Midbrain (tissue), 1 donor: Measurements from ENCODE around the gene TPSG1.
"Not testable (repeated sequence)": the region's sequence is repeated elsewhere in the genome, so short reads cannot be mapped to it uniquely, and the experiment has no call there.

ENCODE experiments used
- DNase-seq: peaks from one replicate; lab custom pipeline; 2025; lab: John Stamatoyannopoulos, UW

The TPSG1 gene

DNA sequence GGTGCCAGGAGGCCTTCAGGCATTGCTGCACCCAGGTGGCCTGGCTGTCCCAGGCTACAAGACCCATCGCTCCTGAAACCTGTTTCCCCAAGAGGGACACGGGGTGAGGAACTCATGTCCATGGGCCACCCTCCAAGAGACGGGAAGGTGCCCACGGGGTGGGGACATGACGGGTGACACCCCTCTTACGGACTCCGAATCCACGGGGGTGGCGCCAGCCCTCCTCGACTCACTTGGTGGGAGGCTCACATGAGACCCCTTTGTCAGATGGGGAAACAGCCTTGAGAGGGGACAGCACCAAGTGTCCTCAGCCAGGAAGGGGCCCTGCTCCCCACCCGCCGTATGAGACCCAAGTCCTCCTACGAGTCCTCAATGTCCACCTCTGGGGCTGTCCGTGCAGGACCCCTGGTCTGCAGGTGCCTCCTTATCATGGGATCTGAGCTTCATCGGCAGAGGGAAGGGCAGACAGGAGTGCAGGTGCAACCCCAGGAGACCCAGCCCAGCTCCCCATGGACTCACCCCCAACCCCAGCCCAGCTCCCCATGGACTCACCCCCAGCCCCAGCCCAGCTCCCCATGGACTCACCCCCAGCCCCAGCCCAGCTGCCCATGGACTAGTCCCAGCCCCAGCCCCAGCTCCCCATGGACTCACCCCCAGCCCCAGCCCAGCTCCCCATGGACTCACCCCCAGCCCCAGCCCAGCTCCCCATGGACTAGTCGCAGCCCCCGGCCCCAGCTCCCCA, 5.6 kb upstream of the TPSG1 start:
- not testable (repeated sequence) for DNase-seq

DNA sequence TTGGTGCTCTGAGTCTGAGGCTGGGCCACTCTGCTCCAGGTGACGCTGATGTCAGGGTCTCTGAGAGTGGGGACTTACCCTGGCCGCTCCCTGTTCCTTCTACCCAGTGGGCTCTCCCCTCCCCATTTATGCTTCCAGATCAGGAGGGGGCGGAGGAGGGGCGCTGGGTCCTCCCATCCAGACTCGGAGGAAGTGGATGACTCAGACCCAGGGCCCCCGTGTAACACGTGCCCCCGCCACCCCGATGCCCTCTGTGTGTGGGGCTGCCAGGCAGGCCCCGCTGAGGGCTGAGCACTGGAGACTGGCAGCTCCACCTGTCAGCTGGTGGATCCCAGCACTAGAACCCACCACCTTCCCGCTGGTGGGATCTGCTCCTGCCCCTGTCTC, 5.0 kb upstream of the TPSG1 start, which contains the start of gene TPSB2:
Gene TPSB2 (minus strand): TSS at position 101 of the 387 bp plus-strand sequence. CDS start 233 bp downstream, outside the sequence.
- DNase-seq, result not testable (repeated sequence)

DNA sequence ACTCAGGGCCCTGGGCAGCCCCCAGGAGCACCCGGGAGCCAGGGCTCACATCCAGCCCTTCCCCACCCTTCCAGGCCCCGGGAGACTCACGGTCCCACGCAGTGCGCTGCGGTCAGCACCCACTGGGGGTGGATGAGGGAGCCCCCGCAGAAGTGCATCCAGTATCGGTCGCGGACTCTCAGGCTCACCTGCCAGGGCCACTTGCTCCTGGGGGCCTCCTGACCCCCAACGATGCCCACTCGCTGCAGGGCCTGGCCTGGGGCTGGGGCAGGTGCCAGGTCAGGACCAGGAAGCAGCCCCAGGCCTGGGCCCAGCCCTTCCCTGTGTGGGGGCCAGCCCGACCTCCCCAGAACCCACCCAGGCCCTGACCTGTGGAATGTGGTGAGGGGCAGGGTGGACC, 4.4 kb upstream of the TPSG1 start:
- DNase-seq, result not testable (repeated sequence)

DNA sequence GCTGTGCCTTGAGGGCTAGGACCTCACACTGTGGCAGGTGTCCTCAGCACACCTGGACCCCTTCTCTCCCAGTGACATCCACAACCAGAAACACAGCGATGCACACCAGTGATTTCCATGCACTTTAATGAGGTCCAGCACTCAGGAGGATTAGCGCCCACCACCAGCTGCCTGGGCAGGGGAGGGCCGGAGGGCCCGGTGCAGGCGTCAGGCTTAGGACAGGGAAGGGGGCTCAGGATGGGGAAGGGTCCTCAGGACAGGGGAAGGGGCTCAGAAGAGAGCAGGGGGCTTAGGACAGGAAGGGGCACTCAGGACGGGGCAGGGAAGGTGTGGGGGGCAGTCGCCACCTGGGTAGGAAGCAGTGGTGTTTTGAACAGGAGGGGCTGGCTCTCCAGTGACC, 3.2 kb upstream of the TPSG1 start:
- not testable (repeated sequence) for DNase-seq

DNA sequence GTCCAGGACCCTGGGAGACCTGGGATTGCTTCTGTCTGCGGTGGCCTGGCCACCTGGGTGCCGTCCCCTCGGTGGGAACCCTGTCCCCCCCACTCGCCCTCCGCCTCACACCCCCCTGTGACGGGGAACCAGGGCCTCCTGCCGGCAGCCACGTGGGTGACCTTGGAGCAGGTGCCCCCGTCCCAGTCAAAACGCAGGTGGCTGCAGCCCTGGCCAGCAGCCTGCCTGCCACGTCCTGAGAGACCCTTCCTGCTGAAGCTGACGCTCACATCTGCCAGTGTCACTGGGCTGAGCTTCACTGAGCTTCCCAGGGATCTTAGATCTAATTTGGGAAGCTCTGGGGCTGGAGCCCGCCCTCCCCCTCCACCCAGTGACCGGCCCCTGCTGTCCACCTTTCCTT, 1.6 kb upstream of the TPSG1 start:
- not testable (repeated sequence) for DNase-seq

DNA sequence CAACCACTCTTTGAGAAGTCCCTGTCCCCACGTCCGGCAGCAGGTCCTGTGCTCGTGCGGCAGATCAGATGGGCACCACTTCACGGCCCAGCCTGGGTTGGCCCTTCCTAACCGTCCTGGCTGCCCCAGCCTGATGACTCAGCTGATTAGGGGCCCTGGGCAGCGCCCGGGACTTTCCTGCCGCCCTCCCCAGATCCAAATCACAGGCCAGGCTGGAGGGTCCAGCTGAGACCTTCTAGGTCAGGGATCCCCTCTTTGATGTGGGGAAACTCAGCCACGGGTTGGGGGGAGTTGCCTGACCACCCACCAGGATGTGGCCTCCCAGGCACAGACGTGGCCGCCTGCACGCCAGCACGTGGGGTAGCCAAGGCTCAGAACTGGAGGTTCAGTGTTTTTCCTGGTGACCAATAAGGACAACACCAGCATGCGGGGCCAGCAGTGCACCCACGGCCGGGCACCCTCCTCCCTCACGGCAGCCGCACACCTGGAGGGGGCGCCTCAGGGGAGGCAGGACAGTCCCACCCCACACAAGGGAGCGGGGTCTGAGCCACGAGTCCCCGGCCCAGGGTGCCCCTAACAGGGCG, 752 bp upstream of the TPSG1 start:
- not testable (repeated sequence) for DNase-seq

DNA sequence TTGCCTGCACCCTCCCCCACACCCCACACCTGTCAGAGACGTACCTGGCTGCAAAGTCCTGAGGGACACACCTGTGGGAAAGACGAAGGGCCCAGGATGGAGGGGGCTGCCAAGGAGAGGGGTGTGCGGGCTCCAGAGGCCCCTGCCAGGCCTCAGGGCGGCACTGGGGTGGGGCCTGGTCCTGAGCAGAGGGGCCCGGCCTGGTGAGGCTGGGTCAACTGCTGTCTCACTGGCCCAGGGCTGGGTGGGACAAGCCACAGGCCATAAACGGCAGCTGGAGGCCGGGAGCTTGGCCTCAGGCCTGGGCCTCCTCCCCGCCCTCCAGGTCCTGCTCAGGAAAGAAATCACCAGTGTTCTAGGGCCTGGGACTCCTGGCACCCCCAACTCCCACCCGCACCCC, 510 bp downstream of the TPSG1 start:
- DNase-seq, result no peak

DNA sequence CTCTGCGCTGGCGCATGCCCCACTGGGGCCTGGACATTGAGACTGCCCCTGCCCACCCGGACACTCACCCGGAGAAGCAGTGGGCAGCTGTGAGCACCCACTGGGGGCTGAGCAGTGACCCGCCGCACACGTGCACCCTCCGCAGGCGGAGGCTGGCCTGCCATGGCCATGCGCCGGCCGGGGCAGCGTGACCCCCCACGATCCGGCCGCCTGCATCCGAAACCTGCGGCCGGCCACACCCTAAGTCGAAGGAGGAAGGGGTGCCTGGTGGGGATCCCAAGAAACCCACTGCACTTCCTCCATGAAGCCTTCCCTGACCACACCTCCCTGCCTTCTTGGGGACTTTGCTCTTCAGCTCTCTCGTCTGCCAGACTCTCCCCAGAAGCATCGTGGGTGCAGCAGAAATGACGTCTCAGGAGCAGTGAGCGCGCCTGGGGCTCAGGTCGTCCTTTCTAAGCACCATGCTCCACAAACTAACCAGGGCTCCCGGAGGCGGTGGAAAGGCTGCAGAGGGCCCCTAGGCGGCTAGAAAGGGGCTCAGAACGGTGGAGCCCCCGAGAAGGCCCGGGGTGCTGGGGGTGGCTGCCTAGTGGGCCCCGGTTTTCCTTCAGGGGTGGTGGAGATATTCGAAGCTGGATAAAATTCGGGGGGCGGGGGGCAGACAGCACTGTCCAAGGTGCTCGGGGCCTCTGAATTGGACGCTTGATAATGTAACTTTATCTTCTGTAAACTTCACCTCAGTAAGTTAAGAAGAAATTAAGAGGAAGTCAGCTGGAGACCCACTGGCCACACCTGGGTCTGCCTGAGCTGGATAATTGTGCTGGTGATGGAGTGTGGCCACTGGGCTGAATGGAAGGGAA, 1.5 kb downstream of the TPSG1 start:
- no peak for DNase-seq

DNA sequence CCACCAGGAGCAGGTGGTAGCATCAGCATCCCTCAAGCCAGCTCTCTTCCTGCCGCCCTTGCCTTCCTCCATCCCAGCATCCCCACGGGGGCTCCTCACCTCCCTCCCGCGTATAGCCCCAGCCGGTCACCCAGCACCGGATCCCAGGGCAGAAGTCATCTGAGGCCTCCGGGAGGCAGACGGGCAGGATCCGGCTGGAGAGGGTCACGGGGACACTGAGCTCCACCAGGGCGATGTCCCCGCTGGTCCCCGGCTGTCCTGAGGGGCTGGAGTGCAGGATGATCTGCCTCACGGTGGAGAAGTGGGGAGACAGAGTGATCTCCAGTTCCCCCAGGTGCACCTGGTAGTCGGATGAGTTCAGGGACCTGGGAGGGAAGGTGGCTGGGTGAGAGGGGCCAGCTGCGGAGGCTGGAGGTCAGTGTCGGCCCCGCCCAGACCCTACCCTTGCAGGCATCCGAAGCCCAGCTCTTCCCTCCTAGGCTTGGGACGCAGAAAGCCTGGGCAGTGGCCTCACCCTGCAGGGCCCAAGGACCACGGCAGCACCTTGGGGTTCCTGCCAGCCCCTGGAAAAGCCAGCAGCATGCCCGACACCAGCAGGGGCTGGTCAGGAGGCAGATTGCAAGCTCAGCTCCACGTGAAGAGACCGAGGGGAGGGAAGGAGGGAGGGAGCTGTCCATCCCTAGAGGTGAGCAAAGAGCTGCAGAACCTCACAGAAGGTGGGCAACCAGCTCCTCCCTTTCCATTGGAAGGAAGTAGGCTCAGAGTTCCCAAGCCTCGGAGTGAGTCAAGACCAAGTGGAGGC, 2.3 kb downstream of the TPSG1 start:
- no peak for DNase-seq

DNA sequence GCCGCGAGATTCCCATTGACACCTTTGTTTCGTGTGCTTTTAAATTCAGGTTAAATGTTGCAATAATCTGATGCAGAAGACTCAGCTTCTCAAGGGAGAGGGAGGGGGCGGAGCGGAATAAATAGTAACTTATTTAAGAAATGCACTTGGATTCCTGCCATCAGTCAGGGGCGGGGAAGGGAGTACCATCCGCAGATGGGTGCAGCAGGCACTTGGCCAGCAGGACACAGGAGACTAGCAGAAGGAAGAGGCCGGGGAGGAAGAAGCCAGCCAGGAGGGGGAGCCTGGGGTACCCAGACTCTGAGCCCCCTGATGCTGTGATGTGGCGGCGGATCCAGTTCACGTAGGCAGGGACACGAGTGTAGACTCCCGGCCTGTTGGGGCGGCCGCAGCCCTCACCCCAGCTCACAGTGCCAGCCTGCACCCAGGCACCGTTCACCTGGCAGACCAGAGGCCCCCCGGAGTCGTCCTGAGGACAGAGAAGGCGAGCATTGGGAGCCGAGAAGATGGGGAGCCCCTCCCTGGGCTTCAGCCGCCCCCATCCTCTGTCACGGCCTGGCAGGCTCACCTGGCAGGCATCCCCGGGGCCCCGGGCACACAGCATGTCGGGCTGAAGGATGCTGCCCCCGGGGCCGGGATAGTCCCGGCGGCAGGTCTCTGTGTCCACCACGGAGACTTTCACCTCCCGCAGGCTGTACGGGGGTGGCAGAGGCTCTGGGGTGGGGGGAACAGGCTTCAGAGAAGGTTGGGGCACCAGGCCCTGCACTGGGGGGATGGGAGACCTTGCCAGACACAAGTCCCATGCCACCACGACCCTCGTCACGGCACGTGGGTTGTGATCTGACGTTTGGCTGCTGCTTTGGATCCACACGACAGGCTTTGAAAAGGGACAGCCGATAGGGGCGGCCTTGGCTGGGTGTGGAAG, 3.2 kb downstream of the TPSG1 start:
- no peak for DNase-seq

DNA sequence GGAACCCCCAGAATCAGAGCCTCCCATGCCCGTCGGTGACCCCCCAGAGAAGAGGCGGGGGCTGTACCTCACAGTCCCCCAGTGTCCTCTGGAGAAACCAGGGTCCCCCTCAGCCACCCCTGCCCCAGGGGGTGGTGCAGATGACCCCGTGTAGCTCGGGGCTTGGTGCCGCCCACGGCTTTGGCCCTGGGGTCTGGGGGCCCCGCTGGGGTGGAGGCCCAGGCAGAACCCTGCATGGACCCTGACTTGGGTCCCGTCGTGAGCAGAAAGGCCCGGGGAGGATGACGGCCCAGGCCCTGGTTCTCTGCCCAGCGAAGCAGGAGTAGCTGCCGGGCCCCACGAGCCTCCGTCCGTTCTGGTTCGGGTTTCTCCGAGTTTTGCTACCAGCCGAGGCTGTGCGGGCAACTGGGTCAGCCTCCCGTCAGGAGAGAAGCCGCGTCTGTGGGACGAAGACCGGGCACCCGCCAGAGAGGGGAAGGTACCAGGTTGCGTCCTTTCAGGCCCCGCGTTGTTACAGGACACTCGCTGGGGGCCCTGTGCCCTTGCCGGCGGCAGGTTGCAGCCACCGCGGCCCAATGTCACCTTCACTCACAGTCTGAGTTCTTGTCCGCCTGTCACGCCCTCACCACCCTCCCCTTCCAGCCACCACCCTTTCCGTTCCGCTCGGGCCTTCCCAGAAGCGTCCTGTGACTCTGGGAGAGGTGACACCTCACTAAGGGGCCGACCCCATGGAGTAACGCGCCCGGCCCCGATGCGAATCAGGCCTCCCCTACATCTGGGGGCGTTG, 4.0 kb downstream of the TPSG1 start:
- no peak for DNase-seq

DNA sequence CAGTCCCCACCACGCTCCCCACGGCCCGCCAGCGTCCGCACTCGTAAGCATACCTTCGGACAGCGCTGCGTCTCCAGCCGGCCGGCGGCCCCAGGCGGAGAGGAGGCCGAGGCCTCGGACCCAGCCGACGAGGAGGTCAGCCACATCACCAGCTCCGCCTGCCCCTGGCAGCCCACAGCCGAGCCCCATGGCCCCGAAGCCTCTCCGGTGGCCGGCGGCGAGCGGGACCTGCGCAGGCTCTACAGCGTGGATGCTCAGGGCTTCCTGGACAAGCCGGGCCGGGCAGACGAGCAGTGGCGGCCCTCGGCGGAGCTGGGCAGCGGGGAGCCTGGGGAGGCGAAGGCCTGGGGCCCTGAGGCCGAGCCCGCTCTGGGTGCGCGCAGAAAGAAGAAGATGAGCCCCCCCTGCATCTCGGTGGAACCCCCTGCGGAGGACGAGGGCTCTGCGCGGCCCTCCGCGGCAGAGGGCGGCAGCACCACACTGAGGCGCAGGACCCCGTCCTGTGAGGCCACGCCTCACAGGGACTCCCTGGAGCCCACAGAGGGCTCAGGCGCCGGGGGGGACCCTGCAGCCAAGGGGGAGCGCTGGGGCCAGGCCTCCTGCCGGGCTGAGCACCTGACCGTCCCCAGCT, 4.9 kb downstream of the TPSG1 start:
- no peak for DNase-seq

DNA sequence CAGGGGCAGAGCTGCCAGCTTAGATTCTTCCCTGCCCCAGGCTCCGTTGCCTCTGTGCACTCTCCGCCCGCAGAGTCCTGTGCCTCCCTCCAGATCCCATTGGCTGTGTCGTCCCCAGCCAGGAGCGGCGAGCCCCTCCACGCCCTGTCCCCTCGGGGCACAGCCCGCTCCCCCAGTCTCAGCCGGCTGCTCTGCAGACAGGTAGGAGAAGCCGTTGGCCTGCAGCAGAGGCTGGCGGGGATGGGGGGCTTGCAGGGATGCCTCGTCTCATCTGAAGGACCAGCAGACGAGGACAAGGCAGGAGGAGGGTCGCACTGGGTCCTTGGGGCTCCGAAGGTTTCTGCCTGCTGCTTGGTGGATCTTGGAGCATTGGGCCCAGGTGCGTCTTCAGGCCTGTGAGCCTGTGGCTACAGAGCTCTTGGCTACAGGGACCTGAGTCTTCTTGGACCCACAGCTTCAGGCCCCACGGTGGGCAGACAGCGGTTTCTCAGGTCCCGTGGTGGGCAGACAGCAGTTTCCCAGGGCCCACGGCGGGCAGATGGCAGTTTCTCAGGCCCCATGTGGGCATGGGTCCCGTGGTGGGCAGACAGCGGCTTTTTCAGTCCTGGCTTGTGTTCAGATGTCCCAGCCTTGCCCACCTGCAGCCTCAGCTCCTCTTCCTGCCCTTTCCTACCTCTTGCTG, 6.0 kb downstream of the TPSG1 start:
- DNase-seq, result no peak

DNA sequence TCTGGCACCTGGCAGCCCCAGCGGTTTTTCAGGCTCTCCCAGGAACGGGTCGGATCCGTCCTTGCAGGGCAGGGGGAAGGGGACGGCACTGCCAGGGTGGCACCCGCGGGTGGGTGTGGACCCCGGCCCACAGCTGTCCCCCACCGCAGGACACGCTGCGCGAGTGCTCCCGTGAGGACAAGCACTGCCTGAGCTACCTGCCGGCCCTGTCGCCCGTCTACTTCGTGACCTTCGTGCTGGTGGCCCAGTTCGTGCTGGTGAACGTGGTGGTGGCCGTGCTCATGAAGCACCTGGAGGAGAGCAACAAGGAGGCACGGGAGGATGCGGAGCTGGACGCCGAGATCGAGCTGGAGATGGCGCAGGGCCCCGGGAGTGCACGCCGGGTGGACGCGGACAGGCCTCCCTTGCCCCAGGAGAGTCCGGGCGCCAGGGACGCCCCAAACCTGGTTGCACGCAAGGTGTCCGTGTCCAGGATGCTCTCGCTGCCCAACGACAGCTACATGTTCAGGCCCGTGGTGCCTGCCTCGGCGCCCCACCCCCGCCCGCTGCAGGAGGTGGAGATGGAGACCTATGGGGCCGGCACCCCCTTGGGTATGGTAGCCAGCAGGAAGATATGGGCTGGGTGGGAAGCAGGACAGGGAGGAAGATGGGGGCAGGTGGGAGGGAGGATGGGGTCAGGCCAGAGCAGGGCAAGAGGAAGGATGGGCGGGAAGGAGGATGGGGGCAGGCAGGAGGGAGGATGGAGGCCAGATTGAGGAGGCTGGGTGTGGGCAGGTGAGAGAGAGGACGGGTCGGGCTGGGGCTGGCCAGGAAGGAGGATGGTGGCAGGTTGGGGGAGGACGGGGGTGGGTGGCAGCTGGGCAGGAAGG, 6.8 kb downstream of the TPSG1 start:
- DNase-seq, result no peak

DNA sequence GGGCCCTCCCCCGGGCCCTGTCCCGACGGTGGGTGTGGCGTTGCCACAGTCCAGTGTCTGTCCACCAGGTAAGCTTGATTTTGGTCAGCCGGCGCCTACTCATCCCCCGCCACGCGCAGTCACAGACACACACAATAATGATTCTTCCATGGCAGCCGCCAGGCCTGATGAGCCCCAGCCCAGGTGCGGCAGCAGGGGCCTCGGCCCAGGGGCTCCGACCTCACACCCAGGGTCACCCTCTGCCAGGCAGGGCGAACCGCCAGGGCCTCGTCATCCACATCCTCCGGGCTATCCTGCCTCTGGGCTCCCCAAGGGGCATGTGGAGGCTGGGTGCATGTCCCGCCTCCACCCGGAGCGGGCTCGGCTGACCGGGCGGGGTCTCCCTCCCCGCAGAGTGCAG, 7.5 kb downstream of the TPSG1 start:
- DNase-seq, result no peak

DNA sequence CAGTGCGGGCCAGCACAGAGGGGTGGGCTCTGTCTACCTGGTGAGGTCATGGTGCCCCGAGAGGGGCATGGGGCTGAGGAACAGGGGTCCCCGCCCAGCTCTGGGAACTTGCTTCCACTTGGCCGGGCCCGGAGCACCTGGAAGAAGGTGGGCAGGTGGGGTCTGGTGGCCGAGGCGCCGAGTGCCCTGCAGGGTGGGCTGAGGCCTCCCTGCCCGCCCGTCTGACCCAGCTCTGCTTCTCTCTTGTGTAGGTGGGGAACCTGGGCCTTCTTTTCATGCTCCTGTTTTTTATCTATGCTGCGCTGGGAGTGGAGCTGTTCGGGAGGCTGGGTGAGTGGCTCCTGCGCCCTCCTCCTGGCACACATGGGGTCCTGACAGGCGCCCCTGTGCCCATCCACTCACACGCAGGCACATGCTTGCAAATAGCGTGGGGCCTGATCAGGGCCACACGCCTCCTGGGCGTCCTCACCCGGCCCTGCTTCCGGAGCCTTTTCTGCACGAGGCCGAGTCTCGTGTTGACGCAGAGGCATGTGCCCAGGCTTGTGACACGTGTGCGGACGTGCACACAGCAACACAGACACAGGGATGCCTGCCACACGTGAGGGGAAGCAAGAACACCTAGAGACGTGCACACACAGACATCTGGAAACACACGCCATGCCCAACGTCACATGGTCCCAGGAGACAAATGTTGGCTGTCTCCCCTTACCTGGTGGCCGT, 8.2 kb downstream of the TPSG1 start:
- no peak for DNase-seq

DNA sequence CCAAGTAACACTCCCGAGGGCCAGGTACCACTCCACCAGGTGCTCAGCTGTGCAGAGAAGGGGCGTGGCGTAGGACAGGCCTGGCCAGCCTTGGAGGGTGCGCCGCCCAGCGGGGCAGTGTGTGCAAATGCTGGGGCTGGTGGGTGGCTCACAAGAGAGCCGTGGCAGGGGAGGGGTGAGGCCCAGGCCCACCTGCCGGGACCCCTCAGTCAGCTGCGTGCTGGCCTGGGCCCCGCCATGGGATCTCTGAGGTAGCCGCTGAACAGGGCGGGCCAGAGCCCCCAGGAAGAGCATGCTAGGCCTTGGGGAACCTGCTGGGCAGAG, 8.8 kb downstream of the TPSG1 start:
- no peak for DNase-seq
